ENCODE data around the gene SHC2.

DNA sequence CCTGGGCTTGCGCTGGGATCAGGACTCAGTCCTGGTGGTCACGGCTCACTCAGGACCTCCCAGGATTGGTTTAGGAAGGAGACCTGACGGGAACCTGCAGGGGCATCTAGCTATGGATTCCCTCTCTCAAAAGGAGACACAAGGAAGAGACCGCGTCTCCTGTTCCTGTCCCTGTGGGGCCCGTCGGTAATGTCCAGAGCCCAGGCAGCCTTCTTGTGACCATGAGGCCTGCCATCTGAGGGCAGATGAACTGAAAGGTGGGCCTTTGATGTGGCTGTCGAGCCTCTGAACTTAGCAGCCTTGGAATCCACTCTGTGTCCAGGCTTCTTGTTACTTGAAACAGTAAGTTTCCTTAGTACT is 84.7 kb downstream of the SHC2 start:
- TF ChIP-seq POLR2A (IDR thresholded peaks at IDR 0.05) = no peak
- TF ChIP-seq, protein P1, sequence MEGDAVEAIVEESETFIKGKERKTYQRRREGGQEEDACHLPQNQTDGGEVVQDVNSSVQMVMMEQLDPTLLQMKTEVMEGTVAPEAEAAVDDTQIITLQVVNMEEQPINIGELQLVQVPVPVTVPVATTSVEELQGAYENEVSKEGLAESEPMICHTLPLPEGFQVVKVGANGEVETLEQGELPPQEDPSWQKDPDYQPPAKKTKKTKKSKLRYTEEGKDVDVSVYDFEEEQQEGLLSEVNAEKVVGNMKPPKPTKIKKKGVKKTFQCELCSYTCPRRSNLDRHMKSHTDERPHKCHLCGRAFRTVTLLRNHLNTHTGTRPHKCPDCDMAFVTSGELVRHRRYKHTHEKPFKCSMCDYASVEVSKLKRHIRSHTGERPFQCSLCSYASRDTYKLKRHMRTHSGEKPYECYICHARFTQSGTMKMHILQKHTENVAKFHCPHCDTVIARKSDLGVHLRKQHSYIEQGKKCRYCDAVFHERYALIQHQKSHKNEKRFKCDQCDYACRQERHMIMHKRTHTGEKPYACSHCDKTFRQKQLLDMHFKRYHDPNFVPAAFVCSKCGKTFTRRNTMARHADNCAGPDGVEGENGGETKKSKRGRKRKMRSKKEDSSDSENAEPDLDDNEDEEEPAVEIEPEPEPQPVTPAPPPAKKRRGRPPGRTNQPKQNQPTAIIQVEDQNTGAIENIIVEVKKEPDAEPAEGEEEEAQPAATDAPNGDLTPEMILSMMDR (IDR thresholded peaks at IDR 0.05) = no peak

All from thyroid gland (tissue), 4 donors.